Upper lobe of left lung (tissue), 6 donors: ENCODE results near the gene LRP1B. TPM values are rescaled to one million over a fixed set of nuclear protein-coding genes. Genes with fewer than 3 reads are reported as not detected.

Source experiments
- ATAC-seq, 2 donors: fragments of 200-7000 bp; cut with Tn5 transposase; one replicate each; pipeline ENCODE4 v1.9.1; 2022; ENCODE audit warnings: mild to moderate bottlenecking in 2 of 2, moderate library complexity in 2 of 2; ENCODE audit not compliant: low FRiP score in 2 of 2
- DNase-seq, 2 donors: peaks; one replicate each; pipeline ENCODE4 v3.0.0-alpha.2; 2019 to 2020
- H3K27ac ChIP-seq, 4 donors: fragments of 200-600 bp; sonication (generic); one replicate each; pipeline ENCODE4 v1.5.1; 2016 to 2019
- H3K27me3 ChIP-seq, 4 donors: fragments of 200-600 bp; sonication (generic); one replicate each; pipeline ENCODE4 v1.5.1; 2017 to 2019
- H3K36me3 ChIP-seq, 4 donors: fragments of 200-600 bp; sonication (generic); one replicate each; pipeline ENCODE4 v1.5.1; 2016 to 2019
- H3K4me1 ChIP-seq, 4 donors: fragments of 200-600 bp; sonication (generic); one replicate each; pipeline ENCODE4 v1.5.1; 2018 to 2019
- H3K4me3 ChIP-seq, 4 donors: fragments of 200-600 bp; sonication (generic); one replicate each; pipeline ENCODE4 v1.5.1; 2017 to 2019; ENCODE audit warnings: mild to moderate bottlenecking in 2 of 4, moderate library complexity in 1 of 4
- H3K9me3 ChIP-seq, 4 donors: fragments of 200-600 bp; sonication (generic); one replicate each; pipeline ENCODE4 v1.5.1; 2018 to 2019
- EP300 ChIP-seq, 4 donors: sonication (generic); formaldehyde crosslinking; IDR thresholded peaks; one replicate each; pipeline ENCODE4 v1.5.1; 2017; ENCODE audit warnings: antibody characterized with exemption in 4 of 4, control low read depth in 2 of 4
- POLR2A ChIP-seq, 4 donors: fragments of 450-650 bp; IDR thresholded peaks; one replicate each; pipeline ENCODE4 v1.5.1; 2016 to 2017; ENCODE audit warnings: antibody characterized with exemption in 4 of 4, mild to moderate bottlenecking in 2 of 4
- POLR2AphosphoS5 ChIP-seq, 2 donors: sonication (generic); formaldehyde crosslinking; IDR thresholded peaks; one replicate each; pipeline ENCODE4 v1.5.1; 2017; ENCODE audit warnings: antibody characterized with exemption in 2 of 2
- WGBS, 2 donors: methylation state at CpG; one replicate each; pipeline ENCODE4 v1.1.5; 2017 to 2018; 5-methylcytosine and 5-hydroxymethylcytosine counted together
- total RNA-seq, 6 donors: library from RNA; depleted of rRNA in 4 of 6; stranded (reverse); fragments of >200 nt in 4 of 6; gene quantifications; one replicate each; pipeline versions ENCODE4 v1.1.0 to v1.2.1, GENCODE V29; 2016 to 2021
- TF ChIP-seq, protein P1 (sequence below), 6 experiments: fragments of 450-650 bp in 4 of 6; fragments of 200-600 bp in 2 of 6; sonication (generic) in 2 of 6; IDR thresholded peaks; one replicate each; pipeline ENCODE4 v1.5.1; 2016 to 2019; ENCODE audit warnings: antibody characterized with exemption in 6 of 6
- donor health status: DM: no; HTN: no; CAD: no; lungs with moderate emphysema.
- donor health status: DM: no; HTN: yes; CAD: no; lungs with severe emphysema.

The LRP1B gene
- total RNA-seq, 6 donors from 2014 or later: under 0.01 to 0.46 (median 0.11) TPM

DNA sequence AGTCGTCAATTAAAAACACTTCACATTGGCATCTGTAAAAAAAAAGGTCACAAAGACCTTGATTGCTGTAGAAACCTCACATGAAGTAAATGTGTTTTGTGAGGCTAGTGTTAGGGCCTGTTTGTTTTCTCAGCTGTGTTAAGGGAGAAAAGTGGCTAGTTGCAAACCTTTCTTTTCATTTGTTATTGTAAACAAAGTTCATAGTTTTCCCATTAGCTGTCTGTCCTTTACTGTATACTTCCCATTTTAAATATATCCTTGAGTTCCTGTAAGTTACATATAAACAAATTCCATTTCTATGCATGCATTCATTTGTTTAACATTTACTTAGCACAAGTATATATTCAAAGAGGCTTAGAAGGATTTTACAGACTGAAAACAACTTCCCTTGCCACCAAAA is 1250.2 kb downstream of the LRP1B start:
- 47 to 59% methylated on average over 1 of the region's 1 CpG for WGBS, 2 donors
- DNase-seq (no peak), ATAC-seq (no peak)
- Histone ChIP-seq H3K27me3 (no peaks in the 10 kb centered on the region), H3K27ac (no peak overlapping the region), H3K4me1 (no peaks in the 10 kb centered on the region), H3K9me3 (no peaks in the 10 kb centered on the region), H3K36me3 (no peaks in the 10 kb centered on the region), H3K4me3 (no peak overlapping the region)
- TF ChIP-seq POLR2AphosphoS5 (IDR thresholded peaks at IDR 0.05) (no peak), EP300 (IDR thresholded peaks at IDR 0.05) (no peak), POLR2A (IDR thresholded peaks at IDR 0.05) (no peak)
- TF ChIP-seq, protein P1, sequence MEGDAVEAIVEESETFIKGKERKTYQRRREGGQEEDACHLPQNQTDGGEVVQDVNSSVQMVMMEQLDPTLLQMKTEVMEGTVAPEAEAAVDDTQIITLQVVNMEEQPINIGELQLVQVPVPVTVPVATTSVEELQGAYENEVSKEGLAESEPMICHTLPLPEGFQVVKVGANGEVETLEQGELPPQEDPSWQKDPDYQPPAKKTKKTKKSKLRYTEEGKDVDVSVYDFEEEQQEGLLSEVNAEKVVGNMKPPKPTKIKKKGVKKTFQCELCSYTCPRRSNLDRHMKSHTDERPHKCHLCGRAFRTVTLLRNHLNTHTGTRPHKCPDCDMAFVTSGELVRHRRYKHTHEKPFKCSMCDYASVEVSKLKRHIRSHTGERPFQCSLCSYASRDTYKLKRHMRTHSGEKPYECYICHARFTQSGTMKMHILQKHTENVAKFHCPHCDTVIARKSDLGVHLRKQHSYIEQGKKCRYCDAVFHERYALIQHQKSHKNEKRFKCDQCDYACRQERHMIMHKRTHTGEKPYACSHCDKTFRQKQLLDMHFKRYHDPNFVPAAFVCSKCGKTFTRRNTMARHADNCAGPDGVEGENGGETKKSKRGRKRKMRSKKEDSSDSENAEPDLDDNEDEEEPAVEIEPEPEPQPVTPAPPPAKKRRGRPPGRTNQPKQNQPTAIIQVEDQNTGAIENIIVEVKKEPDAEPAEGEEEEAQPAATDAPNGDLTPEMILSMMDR (IDR thresholded peaks at IDR 0.05): no peak

DNA sequence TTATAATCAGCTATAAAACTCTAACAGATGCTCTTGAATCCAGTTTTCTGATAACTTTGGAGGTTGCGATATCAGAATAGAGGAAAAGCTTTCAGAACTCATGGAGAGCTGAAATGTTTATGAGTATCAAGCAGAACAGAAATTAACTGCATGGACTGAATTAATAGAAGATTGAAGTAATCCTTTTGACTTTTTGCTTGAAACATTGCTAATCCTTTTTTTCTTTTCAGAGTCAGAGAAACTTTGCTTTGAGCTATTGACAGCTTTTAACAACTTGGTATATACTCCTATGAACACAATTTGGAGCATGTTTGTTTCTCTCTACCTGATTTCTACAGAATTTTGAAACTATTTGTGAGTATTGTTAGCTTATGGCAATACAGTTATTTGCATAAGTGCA is 1254.8 kb downstream of the LRP1B start:
- no peaks in the 10 kb centered on the region for H3K27me3 ChIP-seq
- H3K27ac ChIP-seq: no peak overlapping the region
- H3K36me3 ChIP-seq: no peaks in the 10 kb centered on the region
- TF ChIP-seq EP300 (IDR thresholded peaks at IDR 0.05) (no peak), POLR2AphosphoS5 (IDR thresholded peaks at IDR 0.05) (no peak), POLR2A (IDR thresholded peaks at IDR 0.05) (no peak)
- TF ChIP-seq, protein P1 (IDR thresholded peaks at IDR 0.05): no peak
- no peaks in the 10 kb centered on the region for H3K4me1 ChIP-seq
- 100% methylated on average over 1 of the region's 1 CpG for WGBS, 2 donors
- DNase-seq: no peak
- H3K4me3 ChIP-seq: no peak overlapping the region
- ATAC-seq: no peak
- H3K9me3 ChIP-seq: no peaks in the 10 kb centered on the region

DNA sequence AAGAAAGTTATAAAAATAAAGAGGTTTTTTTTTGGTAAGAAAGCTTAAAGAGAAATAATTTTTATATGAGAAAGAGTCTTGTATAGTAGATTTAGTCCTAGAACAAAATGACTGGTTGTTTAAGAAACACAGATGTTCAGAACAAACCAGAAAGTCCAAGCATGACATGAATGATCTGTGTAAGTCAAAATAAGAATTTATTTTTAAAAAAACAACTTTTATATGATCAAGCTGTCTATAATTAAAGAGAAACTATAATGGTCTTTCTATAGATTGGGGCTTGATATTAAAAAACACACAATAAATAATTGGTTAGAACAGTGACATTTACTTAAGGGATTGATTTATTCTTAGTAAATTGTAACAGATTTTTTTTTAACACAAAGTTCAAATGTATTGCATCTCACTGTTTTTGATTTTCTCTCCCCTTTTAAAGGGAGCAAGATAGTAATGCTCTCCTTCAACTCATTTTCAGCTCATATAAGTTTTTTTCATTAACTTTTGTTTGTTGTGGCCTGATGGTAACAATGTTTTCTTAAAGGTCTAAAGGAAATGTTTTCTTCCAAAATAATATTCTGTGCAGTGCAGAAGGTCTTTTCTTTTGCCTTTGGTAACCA is 1256.8 kb downstream of the LRP1B start:
- TF ChIP-seq, protein P1 (IDR thresholded peaks at IDR 0.05): no peak
- H3K4me1 ChIP-seq: no peaks in the 10 kb centered on the region
- H3K4me3 ChIP-seq: no peak overlapping the region
- no peaks in the 10 kb centered on the region for H3K36me3 ChIP-seq
- no peaks in the 10 kb centered on the region for H3K9me3 ChIP-seq
- ATAC-seq (no peak), DNase-seq (no peak)
- H3K27ac ChIP-seq: no peak overlapping the region
- H3K27me3 ChIP-seq: no peaks in the 10 kb centered on the region

DNA sequence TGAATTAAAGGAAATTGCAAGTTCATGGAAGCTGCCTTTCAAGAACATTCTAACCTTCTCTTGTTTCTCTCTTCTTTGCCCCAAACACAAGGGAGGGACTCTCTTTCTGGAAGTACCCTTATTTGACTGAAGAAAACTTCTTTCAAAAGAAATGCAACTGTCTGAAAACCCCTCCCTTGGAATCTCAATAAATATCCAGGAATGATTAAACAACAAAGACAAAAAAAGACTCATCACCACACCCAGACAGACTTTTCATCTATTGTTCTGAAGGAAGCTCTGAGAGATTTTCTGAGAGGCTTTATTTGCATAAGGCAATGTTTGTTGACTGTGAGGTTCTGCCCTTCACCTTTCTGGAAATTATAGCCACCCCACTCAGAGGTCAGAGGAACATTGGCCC is 1260.9 kb downstream of the LRP1B start:
- H3K27ac ChIP-seq: no peak overlapping the region

DNA sequence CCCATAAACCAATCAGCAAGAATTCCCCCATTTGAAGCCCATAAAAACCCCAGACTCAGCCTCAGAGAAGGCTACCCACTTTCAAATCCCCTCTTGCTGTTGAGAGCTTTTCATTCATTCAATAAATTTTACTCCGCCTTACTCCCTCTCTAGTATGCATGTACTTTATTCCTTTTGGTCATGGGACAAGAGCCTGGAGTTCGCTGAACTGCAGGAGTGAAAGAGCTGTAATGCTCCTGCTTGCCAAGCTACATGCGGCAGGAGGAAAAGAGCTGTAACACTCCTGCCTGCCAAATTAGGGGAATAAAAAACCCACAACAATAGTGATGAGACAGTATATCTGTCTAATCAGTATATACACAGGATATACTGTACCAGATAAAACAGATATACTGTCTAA is 1261.7 kb downstream of the LRP1B start:
- Histone ChIP-seq H3K27ac (no peak overlapping the region), H3K9me3 (no peaks in the 10 kb centered on the region), H3K4me3 (no peak overlapping the region), H3K36me3 (no peaks in the 10 kb centered on the region), H3K4me1 (no peaks in the 10 kb centered on the region), H3K27me3 (no peaks in the 10 kb centered on the region)
- ATAC-seq: no peak
- WGBS, 2 donors: 93 to 95% methylated on average over 3 of the region's 3 CpGs
- no peak for DNase-seq
- TF ChIP-seq POLR2A (IDR thresholded peaks at IDR 0.05): no peak
- no peak for TF ChIP-seq EP300 (IDR thresholded peaks at IDR 0.05)
- TF ChIP-seq POLR2AphosphoS5 (IDR thresholded peaks at IDR 0.05): no peak
- TF ChIP-seq, protein P1 (IDR thresholded peaks at IDR 0.05): no peak

More for the DNA sequence above, 1260.9 kb downstream of the LRP1B start:
- TF ChIP-seq, protein P1 (IDR thresholded peaks at IDR 0.05): no peak
- TF ChIP-seq POLR2A (IDR thresholded peaks at IDR 0.05) (no peak), EP300 (IDR thresholded peaks at IDR 0.05) (no peak)
- Histone ChIP-seq H3K4me1 (no peaks in the 10 kb centered on the region), H3K9me3 (no peaks in the 10 kb centered on the region), H3K27me3 (no peaks in the 10 kb centered on the region), H3K4me3 (no peak overlapping the region), H3K36me3 (no peaks in the 10 kb centered on the region)
- DNase-seq (no peak), ATAC-seq (no peak)
